Peyer's patch (tissue), 4 donors: ENCODE data around the gene NDOR1. TPM values are rescaled to one million over a fixed set of nuclear protein-coding genes. Genes with fewer than 3 reads are reported as not detected.

Source experiments
- DNase-seq, 3 donors: peaks; one replicate each; pipeline ENCODE4 v3.0.0-alpha.2; 2017 to 2019
- H3K27ac ChIP-seq, 4 donors: fragments of 200-600 bp; sonication (generic); one replicate each; pipeline ENCODE4 v1.5.1; 2016 to 2019
- H3K27me3 ChIP-seq, 2 donors: fragments of 200-600 bp; sonication (generic); one replicate each; pipeline ENCODE4 v1.5.1; 2019
- H3K36me3 ChIP-seq, 3 donors: fragments of 200-600 bp; sonication (generic); one replicate each; pipeline ENCODE4 v1.5.1; 2016 to 2019
- H3K4me1 ChIP-seq, 4 donors: fragments of 200-600 bp; sonication (generic); one replicate each; pipeline ENCODE4 v1.5.1; 2016 to 2019
- H3K4me3 ChIP-seq, 4 donors: fragments of 200-600 bp; sonication (generic); 1 replicate in 3 of 4; 2 replicates in 1 of 4; pipeline ENCODE4 v1.5.1; 2016 to 2019; ENCODE audit warnings: mild to moderate bottlenecking in 1 of 4
- H3K9me3 ChIP-seq, 4 donors: fragments of 200-600 bp; sonication (generic); one replicate each; pipeline ENCODE4 v1.5.1; 2016 to 2019; ENCODE audit warnings: mild to moderate bottlenecking in 1 of 4
- CTCF ChIP-seq, 6 experiments: fragments of 450-650 bp in 4 of 6; fragments of 200-600 bp in 2 of 6; sonication (generic) in 1 of 6; IDR thresholded peaks; one replicate each; pipeline ENCODE4 v1.5.1; 2017 to 2019; ENCODE audit warnings: antibody characterized with exemption in 6 of 6, mild to moderate bottlenecking in 3 of 6, moderate library complexity in 1 of 6
- POLR2A ChIP-seq, 2 donors: fragments of 450-650 bp; IDR thresholded peaks; one replicate each; pipeline ENCODE4 v1.5.1; 2017; ENCODE audit warnings: antibody characterized with exemption in 2 of 2, mild to moderate bottlenecking in 2 of 2, moderate library complexity in 2 of 2
- total RNA-seq, 4 donors: library from RNA; depleted of rRNA; stranded (reverse); fragments of >200 nt; gene quantifications; one replicate each; pipeline ENCODE4 v1.1.0, GENCODE V29; 2016

The NDOR1 gene
- total RNA-seq, 4 donors from 2014 or later = 16.3 to 39.2 (median 25.1) TPM

GRCh38 chr9:137190315-137190856, 15.1 kb upstream of the NDOR1 start:
- H3K4me3 ChIP-seq = peak overlapping the region in 2 of 4 donors; percentile 79 to 98
- no peaks in the 10 kb centered on the region for H3K27me3 ChIP-seq
- no peaks in the 10 kb centered on the region for H3K9me3 ChIP-seq
- H3K36me3 ChIP-seq = peaks cover 0 to 46% (median 0%) of the 10 kb centered on the region in 3 donors
- DNase-seq = no peak
- no peak for TF ChIP-seq POLR2A (IDR thresholded peaks at IDR 0.05)
- peak in 3 of 6 experiments; percentile 38 to 48 (median 38) for TF ChIP-seq CTCF (IDR thresholded peaks at IDR 0.05)
- H3K27ac ChIP-seq = peak overlapping the region in 3 of 4 donors; percentile 94 to 97 (median 97)
- peaks cover 12 to 72% (median 26%) of the 10 kb centered on the region in 4 donors for H3K4me1 ChIP-seq

GRCh38 chr9:137191245-137191644, 14.3 kb upstream of the NDOR1 start:
- Histone ChIP-seq H3K36me3 (peaks cover 0 to 38% (median 0%) of the 10 kb centered on the region in 3 donors), H3K4me3 (no peak overlapping the region), H3K4me1 (peaks cover 12 to 66% (median 22%) of the 10 kb centered on the region in 4 donors), H3K9me3 (no peaks in the 10 kb centered on the region), H3K27ac (no peak overlapping the region), H3K27me3 (no peaks in the 10 kb centered on the region)
- no peak for DNase-seq
- no peak for TF ChIP-seq POLR2A (IDR thresholded peaks at IDR 0.05)

- Histone ChIP-seq H3K9me3 (no peaks in the 10 kb centered on the region), H3K27me3 (no peaks in the 10 kb centered on the region), H3K4me1 (peaks cover 12 to 64% (median 20%) of the 10 kb centered on the region in 4 donors), H3K36me3 (peaks cover 0 to 35% (median 0%) of the 10 kb centered on the region in 3 donors), H3K27ac (no peak overlapping the region), H3K4me3 (no peak overlapping the region)
- TF ChIP-seq CTCF (IDR thresholded peaks at IDR 0.05) (no peak), POLR2A (IDR thresholded peaks at IDR 0.05) (no peak)
- DNase-seq = no peak
These were observed 13.6 kb upstream of the NDOR1 start for GRCh38 chr9:137191691-137192447.

- TF ChIP-seq POLR2A (IDR thresholded peaks at IDR 0.05) (no peak), CTCF (IDR thresholded peaks at IDR 0.05) (no peak)
- Histone ChIP-seq H3K9me3 (no peaks in the 10 kb centered on the region), H3K27ac (no peak overlapping the region), H3K4me1 (peaks cover 8 to 61% (median 15%) of the 10 kb centered on the region in 4 donors), H3K27me3 (no peaks in the 10 kb centered on the region), H3K4me3 (no peak overlapping the region), H3K36me3 (peaks cover 0 to 31% (median 0%) of the 10 kb centered on the region in 3 donors)
- no peak for DNase-seq
These were observed 13.1 kb upstream of the NDOR1 start for GRCh38 chr9:137192448-137192780.

- H3K4me3 ChIP-seq = no peak overlapping the region
- H3K9me3 ChIP-seq = no peaks in the 10 kb centered on the region
- peaks cover 0 to 31% (median 0%) of the 10 kb centered on the region in 3 donors for H3K36me3 ChIP-seq
- H3K4me1 ChIP-seq = peaks cover 5 to 56% (median 11%) of the 10 kb centered on the region in 4 donors
- H3K27me3 ChIP-seq = no peaks in the 10 kb centered on the region
- no peak for TF ChIP-seq CTCF (IDR thresholded peaks at IDR 0.05)
- TF ChIP-seq POLR2A (IDR thresholded peaks at IDR 0.05) = no peak
- no peak for DNase-seq
- H3K27ac ChIP-seq = no peak overlapping the region
These were observed 12.6 kb upstream of the NDOR1 start for GRCh38 chr9:137192859-137193258.

GRCh38 chr9:137193771-137194170, 11.7 kb upstream of the NDOR1 start:
- H3K36me3 ChIP-seq = peaks cover 0 to 31% (median 0%) of the 10 kb centered on the region in 3 donors
- peak overlapping the region in 2 of 4 donors; percentile 74 to 96 for H3K4me3 ChIP-seq
- H3K4me1 ChIP-seq = peaks cover 5 to 65% (median 10%) of the 10 kb centered on the region in 4 donors
- no peak for TF ChIP-seq CTCF (IDR thresholded peaks at IDR 0.05)
- no peak for TF ChIP-seq POLR2A (IDR thresholded peaks at IDR 0.05)
- no peak for DNase-seq
- no peaks in the 10 kb centered on the region for H3K27me3 ChIP-seq
- peak overlapping the region in 3 of 4 donors; percentile 85 to 98 (median 92) for H3K27ac ChIP-seq
- H3K9me3 ChIP-seq = no peaks in the 10 kb centered on the region
